Activated T-helper 2 cell treated with anti-CD3 and anti-CD28 coated beads, Interferon-gamma antibody, Interleukin-2, Interleukin-4, amounts not matched to agents 10 μg/mL and 5 μg/mL and 100 μg/mL, durations not matched to agents 14 hours and 24 hours and 36 hours (primary cell): ENCODE results near the gene MFSD2B. TPM values are rescaled to one million over a fixed set of nuclear protein-coding genes. Genes with fewer than 3 reads are reported as not detected.
A peak's percentile ranks its signal among the peaks of the same experiment; 100 is the strongest.
"Not testable (repeated sequence)": the region's sequence is repeated elsewhere in the genome, so short reads cannot be mapped to it uniquely, and the experiment has no call there.

Source experiments
- DNase-seq: peaks from one replicate; pipeline ENCODE4 v3.0.0; 2021; ENCODE audit warnings: low spot score
- H3K27ac Mint-ChIP-seq: one replicate; pipeline ENCODE4 v1.8.0; 2021; ENCODE audit warnings: mixed read lengths
- H3K27me3 Mint-ChIP-seq: one replicate; pipeline ENCODE4 v1.8.0; 2021; ENCODE audit warnings: low read depth, mixed read lengths
- H3K36me3 Mint-ChIP-seq: one replicate; pipeline ENCODE4 v1.8.0; 2021; ENCODE audit warnings: low read depth, mixed read lengths
- H3K4me1 Mint-ChIP-seq: one replicate; pipeline ENCODE4 v1.8.0; 2021; ENCODE audit warnings: low read depth, mixed read lengths
- H3K4me3 Mint-ChIP-seq: one replicate; pipeline ENCODE4 v1.8.0; 2021; ENCODE audit warnings: low read depth, mild to moderate bottlenecking, moderate library complexity, mixed read lengths
- H3K9me3 Mint-ChIP-seq: one replicate; pipeline ENCODE4 v1.8.0; 2021; ENCODE audit warnings: mixed read lengths
- intact Hi-C: fragments of 100-400 bp; cut with micrococcal nuclease; formaldehyde crosslinking; loops from one replicate; pipeline ENCODE4 v1.15.1; 2023
- total RNA-seq: library from RNA; stranded (reverse); gene quantifications from 2 replicates; pipeline ENCODE4 v1.2.3, GENCODE V29; 2022

MFSD2B gene
- total RNA-seq, 1 donor from 2014 or later, result 0.14 TPM

DNA sequence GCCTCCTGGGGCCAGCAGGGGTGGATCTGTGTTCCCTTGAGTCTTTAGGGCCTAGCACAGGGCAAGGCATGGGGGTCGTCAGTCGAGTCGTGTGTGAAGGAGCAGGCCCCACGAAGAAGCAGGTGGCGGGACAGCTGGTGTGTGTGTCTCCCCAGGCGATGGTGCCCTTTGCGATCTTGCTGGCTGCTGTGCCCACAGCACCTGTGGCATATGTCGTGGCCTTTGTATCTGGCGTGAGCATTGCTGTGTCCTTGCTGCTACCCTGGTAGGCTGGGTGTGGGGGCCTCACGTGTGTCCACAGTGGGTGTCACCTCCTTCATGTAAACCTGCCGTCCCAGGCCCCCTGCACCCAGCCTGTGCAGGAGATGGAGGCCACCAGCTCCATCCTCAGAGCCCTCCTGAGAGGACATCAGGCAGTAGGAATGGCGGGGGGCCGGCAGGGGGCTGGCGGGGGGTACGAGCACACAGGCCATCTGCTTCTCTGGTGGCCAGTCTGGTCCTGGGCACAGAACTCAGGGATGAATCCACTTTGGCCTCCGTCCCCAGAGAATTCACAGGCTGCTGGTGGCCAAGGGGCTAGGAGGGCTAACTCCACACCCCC, 13.2 kb downstream of the MFSD2B start:
- Mint-ChIP-seq H3K4me1 (no peaks in the 10 kb centered on the region), H3K4me3 (no peak overlapping the region), H3K36me3 (peaks cover 3% of the 10 kb centered on the region), H3K9me3 (no peaks in the 10 kb centered on the region), H3K27me3 (no peaks in the 10 kb centered on the region), H3K27ac (no peak overlapping the region)
- DNase-seq, result no peak
- intact Hi-C loops, result no loop called here

DNA sequence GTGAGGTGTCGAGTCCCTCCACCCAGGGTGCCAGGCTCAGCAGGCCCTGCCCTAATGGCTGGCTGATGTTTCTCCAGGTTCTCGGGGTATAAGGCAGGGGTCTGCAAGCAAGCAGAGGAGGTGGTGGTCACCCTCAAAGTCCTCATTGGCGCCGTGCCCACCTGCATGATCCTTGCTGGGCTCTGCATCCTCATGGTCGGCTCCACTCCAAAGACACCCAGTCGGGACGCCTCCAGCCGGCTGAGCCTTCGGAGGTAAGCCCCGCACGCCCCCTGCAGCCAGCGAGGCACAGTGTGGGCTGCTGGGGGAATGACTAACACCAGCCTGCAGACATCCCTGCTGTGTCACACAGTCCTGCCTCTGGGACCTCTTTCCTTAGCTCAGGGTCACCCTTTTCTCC, 14.1 kb downstream of the MFSD2B start:
- Mint-ChIP-seq H3K36me3 (peaks cover 9% of the 10 kb centered on the region), H3K27ac (no peak overlapping the region), H3K9me3 (no peaks in the 10 kb centered on the region), H3K4me1 (no peaks in the 10 kb centered on the region), H3K27me3 (no peaks in the 10 kb centered on the region), H3K4me3 (no peak overlapping the region)
- DNase-seq, result no peak
- intact Hi-C loops, result no loop called here

GRCh38 chr2:24024996-24025663, 15.2 kb downstream of the MFSD2B start:
- no peak for DNase-seq
- H3K4me3 Mint-ChIP-seq, result no peak overlapping the region
- H3K9me3 Mint-ChIP-seq, result no peaks in the 10 kb centered on the region
- intact Hi-C loops, result no loop called here
- H3K27ac Mint-ChIP-seq, result no peak overlapping the region
- no peaks in the 10 kb centered on the region for H3K4me1 Mint-ChIP-seq
- H3K36me3 Mint-ChIP-seq, result peaks cover 20% of the 10 kb centered on the region
- no peaks in the 10 kb centered on the region for H3K27me3 Mint-ChIP-seq

DNA sequence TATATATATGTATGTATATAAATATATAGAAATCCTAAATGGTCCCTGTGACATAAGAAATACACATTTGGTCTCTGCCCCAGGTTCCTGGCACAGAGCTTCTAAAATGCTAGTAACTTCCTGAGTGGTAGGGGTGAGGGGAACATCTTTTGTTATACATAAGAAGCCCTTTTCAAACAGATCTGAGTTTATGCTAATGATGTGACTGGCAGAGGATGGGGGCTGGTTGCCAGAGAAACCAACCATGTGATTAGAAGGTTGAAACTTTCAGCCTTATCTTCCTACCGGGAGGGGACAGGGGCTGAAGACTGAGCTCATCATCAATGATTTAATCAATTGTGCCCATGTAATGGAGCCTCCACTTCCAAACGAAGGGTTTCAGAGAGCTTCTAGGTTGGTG, 16.3 kb downstream of the MFSD2B start:
- Mint-ChIP-seq H3K4me3 (no peak overlapping the region), H3K27me3 (no peaks in the 10 kb centered on the region), H3K36me3 (peaks cover 24% of the 10 kb centered on the region), H3K9me3 (no peaks in the 10 kb centered on the region), H3K4me1 (peaks cover 2% of the 10 kb centered on the region), H3K27ac (no peak overlapping the region)
- no peak for DNase-seq
- intact Hi-C loops, result no loop called here

DNA sequence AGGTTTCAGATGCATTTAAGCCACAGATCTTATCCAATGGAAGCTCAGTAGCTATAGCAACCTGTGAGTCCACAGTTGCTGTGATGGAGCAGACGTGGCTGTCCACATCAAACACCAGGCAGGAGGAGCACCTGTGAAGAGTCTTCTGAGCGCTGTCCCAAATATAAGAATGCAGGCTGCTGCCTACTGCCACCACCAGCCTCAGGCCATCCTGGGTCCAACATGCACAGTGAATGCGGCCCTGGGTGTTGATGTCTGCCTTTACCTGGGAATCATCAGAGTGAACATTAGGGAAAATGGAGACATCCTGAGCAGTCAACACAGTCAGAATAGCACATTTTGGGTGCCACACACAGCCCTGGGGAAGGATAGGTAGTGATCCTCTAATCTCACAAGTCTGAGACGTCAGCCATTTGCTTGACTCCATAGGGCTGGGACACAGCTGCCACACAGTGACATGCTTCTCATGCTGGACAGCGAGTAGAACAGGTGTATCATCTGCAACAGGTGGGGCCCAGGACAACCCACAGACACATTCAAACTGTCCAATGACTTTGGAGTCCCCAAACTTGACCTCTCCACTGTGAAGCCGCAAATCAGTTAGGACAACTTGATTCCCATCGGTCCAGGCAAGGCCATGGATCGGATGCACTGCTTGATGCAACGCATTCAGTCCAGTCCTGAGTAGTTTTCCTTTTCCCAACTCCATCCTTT, 29.1 kb downstream of the MFSD2B start:
- H3K27me3 Mint-ChIP-seq, result no peaks in the 10 kb centered on the region
- no peaks in the 10 kb centered on the region for H3K9me3 Mint-ChIP-seq
- intact Hi-C loops, result no loop called here
- peaks cover 12% of the 10 kb centered on the region for H3K4me1 Mint-ChIP-seq
- no peak overlapping the region for H3K27ac Mint-ChIP-seq
- peaks cover 25% of the 10 kb centered on the region for H3K36me3 Mint-ChIP-seq
- H3K4me3 Mint-ChIP-seq, result no peak overlapping the region
- no peak for DNase-seq

DNA sequence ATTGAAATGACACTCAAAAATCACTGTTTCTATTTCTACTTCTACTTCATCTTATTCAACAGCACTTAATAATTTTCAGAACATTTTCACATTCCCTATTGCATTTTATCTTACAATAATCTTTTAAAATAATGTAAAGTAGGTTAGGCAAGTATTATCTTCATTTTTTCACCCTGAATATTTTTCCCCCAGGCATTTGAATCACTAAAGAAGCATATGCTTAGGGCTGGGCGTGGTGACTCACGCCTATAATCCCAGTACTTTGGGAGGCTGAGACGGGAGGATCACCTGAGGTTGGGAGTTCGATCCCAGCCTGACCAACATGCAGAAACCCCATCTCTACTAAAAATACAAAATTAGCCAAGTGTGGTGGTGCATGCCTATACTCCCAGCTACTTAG, 30.6 kb downstream of the MFSD2B start:
- no peak for DNase-seq
- Mint-ChIP-seq H3K4me3 (no peak overlapping the region), H3K9me3 (no peaks in the 10 kb centered on the region), H3K27ac (no peak overlapping the region), H3K36me3 (peaks cover 25% of the 10 kb centered on the region), H3K27me3 (no peaks in the 10 kb centered on the region), H3K4me1 (peaks cover 15% of the 10 kb centered on the region)
- intact Hi-C loops, result no loop called here

DNA sequence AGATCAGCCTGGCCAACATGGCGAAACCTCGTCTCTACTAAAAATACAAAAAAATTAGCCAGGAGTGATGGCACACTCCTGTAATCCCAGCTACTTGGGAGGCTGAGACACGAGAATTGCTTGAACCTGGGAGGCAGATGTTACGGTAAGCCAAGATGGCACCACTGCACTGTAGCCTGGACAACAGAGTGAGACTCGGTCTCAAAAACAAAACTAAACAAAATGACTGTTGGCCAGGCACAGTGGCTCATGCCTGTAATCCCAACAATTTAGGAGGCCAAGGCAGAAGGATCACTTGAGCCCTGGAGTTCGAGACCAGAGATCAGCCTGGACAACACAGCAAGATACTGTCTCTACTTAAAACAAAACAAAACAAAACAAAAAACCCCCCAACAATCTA, 33.2 kb downstream of the MFSD2B start:
- DNase-seq, result not testable (repeated sequence)

GRCh38 chr2:24045511-24046508, 35.9 kb downstream of the MFSD2B start:
- H3K36me3 Mint-ChIP-seq, result no peaks in the 10 kb centered on the region
- no peaks in the 10 kb centered on the region for H3K9me3 Mint-ChIP-seq
- DNase-seq, result no peak
- no peak overlapping the region for H3K27ac Mint-ChIP-seq
- H3K4me3 Mint-ChIP-seq, result peak overlapping the region; percentile 93
- H3K27me3 Mint-ChIP-seq, result peaks cover 6% of the 10 kb centered on the region
- H3K4me1 Mint-ChIP-seq, result peaks cover 20% of the 10 kb centered on the region
- intact Hi-C loops, result loop anchor here (5.0 kb wide), 1 partner anchor 446 kb away; the partner anchor contains the start of gene NCOA1

More for the DNA sequence above, 33.2 kb downstream of the MFSD2B start:
- H3K4me3 Mint-ChIP-seq, H3K27ac Mint-ChIP-seq, intact Hi-C loops, H3K9me3 Mint-ChIP-seq, H3K27me3 Mint-ChIP-seq: not testable (repeated sequence)
- Mint-ChIP-seq H3K4me1 (peaks cover 20% of the 10 kb centered on the region), H3K36me3 (peaks cover 11% of the 10 kb centered on the region)

GRCh38 chr2:24046599-24046929, 36.7 kb downstream of the MFSD2B start:
- Mint-ChIP-seq H3K9me3 (no peaks in the 10 kb centered on the region), H3K27me3 (peaks cover 6% of the 10 kb centered on the region), H3K36me3 (no peaks in the 10 kb centered on the region)

DNA sequence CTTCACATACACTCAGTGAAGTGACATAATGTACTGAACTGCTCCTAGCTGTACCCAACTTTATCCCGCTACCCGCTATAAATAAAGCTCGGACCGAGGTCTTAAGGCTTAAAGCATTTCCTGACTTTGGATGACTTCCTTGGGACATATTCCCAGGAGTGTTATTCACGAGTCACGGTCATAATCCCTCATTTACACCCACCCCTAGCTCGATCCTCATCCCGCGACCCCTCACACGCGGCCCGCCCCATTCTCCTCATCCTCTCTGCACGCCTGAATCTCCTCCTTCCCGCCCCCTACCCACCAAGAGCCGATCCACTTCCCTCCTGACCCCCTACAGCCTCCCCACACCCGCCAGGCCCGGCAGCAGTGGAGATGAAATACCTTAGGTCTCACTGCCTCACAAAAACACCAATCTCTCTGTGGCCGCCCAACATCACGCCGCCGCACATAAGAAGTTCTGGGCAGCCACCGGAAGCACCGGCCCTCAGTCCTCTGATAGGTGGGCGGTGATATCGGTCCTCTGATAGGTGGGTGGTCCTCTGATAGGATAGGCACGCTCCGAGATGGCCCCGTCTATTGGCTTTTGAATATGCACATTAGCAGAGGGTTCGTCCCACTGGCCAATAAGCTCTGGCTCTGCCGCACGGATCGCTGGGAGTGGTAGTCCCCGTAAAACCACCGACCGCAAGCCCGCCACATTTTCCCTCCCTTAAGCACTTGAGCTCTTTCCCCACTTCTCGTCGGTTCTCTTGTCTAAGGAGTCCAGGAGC, 37.2 kb downstream of the MFSD2B start, which contains the start of gene WDCP:
TSS of gene WDCP (minus strand) at position 462 of the 773 bp plus-strand sequence. CDS start 7,897 bp downstream, outside the sequence.
- Mint-ChIP-seq H3K27ac (peak within 1 kb of the TSS; percentile 81), H3K4me1 (peaks cover 20% of the 10 kb centered on the region), H3K9me3 (no peaks in the 10 kb centered on the region), H3K36me3 (no peaks in the 10 kb centered on the region), H3K4me3 (peak within 1 kb of the TSS; percentile 93), H3K27me3 (peaks cover 6% of the 10 kb centered on the region)
- intact Hi-C loops, result loop anchor here (1.0 to 5.0 kb wide), 4 partner anchors 29 to 445 kb away; partner anchors contain the start of genes ATAD2B, NCOA1, SF3B6 and UBXN2A
- peak; percentile 93 for DNase-seq

More at GRCh38 chr2:24046599-24046929, 36.7 kb downstream of the MFSD2B start:
- H3K4me1 Mint-ChIP-seq, result peaks cover 20% of the 10 kb centered on the region
- H3K27ac Mint-ChIP-seq, result no peak overlapping the region
- H3K4me3 Mint-ChIP-seq, result peak overlapping the region; percentile 93
- no peak for DNase-seq
- intact Hi-C loops, result loop anchor here (5.0 kb wide), 1 partner anchor 446 kb away; the partner anchor contains the start of gene NCOA1

DNA sequence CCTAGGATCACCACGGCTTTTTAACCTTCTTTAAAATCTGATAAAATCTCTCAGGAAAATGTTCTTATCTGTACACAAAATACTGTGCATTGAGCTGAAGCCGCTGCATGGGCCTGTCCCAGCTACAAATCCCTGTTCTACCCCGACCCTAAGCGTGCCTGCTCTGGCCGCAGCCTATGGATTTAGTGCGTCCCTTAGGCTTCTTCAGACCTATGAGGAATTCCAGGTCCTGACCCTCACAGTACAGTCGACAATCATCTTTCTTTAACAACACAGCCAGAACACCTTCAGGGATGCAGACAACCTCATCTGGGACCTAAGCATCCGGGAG, 37.8 kb downstream of the MFSD2B start:
- DNase-seq, result no peak
- peak overlapping the region; percentile 93 for H3K4me3 Mint-ChIP-seq
- no peaks in the 10 kb centered on the region for H3K9me3 Mint-ChIP-seq
- H3K4me1 Mint-ChIP-seq, result peaks cover 20% of the 10 kb centered on the region
- H3K27me3 Mint-ChIP-seq, result peaks cover 6% of the 10 kb centered on the region
- no peak overlapping the region for H3K27ac Mint-ChIP-seq
- no peaks in the 10 kb centered on the region for H3K36me3 Mint-ChIP-seq
- intact Hi-C loops, result loop anchor here (1.0 to 5.0 kb wide), 4 partner anchors 29 to 445 kb away; partner anchors contain the start of genes ATAD2B, NCOA1, SF3B6 and UBXN2A
